Hematopoietic multipotent progenitor cell treated with erythropoietin and hydrocortisone succinate and interleukin-3 and kit ligand, for 4 days (in vitro differentiated cells): ENCODE data around the gene PPARA.

ENCODE experiments used
- DNase-seq: peaks from one replicate; pipeline ENCODE4 v3.0.0-alpha.2; 2015

The PPARA gene

DNA sequence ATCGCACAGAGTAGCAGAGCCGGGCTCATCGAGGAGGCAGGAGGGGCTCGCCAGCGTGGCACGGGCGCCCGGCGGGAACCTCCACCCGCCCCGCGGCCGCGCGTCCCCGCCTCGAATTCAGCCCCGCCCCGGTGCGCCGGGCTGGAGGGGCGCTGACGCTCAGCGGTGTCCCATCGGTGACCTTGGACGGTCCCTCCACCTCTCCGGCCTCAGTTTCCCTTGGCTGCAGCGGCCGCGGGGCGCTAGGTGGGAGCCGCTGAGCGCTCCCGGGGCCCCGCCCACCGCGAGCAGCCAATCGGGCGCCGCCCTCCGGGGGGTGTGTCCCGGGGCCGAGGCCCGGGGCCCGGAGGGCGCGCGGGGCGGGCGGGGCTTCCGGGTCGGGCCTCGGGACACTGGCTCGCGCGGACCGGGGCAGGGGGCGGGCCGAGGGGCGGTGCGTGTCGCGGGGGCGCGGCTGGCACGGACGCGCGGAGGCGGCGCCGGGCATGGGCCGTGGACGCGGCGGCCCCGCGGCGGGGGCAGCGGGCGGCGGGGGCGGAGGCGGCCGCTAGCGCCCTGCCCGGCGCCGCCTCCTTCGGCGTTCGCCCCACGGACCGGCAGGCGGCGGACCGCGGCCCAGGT, at the start of gene PPARA:
Gene PPARA, plus strand, starts transcription at position 493 of the 621 bp plus-strand sequence. CDS start 47,858 bp downstream, outside the sequence.
- peak; percentile 91 for DNase-seq

DNA sequence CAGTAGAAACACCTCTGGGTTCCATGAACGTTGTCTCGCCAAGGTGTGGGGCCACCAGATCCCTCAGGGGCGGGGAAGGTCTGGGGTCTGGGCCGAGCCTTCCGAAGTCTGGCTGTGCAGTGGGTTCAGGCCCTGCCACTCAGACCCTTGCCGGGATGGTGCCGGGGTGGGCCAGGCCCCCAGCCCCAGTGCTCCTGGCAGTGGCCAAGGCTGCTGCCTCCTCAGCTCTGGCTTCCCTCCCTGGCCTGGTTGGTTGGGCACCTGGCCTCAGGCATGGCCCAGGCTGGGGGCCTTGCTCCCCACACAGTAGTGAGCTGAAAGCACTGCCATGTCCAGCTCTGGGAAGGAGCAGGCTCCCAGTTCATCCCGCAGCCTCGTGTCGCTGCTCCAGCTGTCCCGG, 48.2 kb upstream of the PPARA start:
- no peak for DNase-seq

DNA sequence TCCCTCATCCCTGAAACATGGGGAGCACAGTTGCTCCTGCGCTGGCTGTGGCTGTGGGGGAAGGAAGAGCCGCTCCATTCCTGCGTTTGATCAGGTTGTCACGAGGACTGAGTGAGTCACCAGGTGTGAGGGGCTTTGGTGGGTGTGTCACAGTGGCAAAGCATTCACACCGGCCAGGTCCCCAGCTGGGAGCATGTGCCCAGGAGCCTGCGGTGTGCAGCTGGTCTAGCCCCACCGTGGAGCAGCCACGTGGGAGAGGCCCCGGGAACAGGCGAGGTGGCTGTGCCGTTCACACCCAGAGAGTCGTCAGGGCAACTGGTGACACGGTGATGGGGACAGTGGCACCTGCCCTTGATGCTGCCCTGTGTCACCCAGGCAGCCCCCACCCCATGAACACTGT, 47.6 kb upstream of the PPARA start:
- DNase-seq: no peak

DNA sequence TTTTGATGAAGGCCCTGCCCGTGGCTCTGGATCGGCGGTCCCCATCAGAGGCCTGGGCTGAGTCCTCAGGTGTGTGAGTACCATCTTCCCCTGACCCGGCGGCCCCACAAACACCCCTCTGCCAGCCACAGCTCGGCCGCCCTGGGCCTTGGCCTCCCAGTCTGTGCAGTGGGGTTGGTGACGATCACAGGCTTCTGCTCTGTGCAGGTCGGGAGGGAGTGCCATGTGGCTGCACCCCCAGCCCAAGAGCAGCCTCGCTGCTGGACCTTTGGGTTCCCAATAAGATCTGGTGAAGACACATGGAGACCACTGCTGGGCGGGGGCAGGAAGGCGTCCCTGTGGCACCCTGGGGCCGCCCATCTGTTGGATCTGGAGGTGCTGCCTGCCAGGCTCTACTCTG, 47.1 kb upstream of the PPARA start:
- DNase-seq: no peak

DNA sequence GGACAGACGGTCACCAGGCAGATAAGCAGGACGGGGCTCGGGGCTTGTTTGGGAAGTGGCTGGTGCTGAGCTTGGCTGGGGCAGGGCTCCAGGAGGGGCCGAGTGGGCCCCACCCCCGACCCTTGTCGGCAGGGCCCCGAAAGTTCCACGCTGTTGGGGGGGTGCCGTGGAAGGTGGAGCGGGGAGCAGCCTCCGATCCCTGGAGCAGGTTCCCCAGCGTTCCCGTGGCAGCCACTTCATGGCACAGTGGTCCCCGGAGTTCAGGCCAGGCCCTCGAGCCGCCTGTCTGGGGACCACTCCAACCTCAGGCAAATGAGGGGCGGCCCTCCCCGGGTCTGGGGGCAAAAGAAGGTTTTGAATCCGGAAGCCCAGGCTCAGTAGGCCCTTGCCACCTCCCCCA, 46.7 kb upstream of the PPARA start:
- no peak for DNase-seq

DNA sequence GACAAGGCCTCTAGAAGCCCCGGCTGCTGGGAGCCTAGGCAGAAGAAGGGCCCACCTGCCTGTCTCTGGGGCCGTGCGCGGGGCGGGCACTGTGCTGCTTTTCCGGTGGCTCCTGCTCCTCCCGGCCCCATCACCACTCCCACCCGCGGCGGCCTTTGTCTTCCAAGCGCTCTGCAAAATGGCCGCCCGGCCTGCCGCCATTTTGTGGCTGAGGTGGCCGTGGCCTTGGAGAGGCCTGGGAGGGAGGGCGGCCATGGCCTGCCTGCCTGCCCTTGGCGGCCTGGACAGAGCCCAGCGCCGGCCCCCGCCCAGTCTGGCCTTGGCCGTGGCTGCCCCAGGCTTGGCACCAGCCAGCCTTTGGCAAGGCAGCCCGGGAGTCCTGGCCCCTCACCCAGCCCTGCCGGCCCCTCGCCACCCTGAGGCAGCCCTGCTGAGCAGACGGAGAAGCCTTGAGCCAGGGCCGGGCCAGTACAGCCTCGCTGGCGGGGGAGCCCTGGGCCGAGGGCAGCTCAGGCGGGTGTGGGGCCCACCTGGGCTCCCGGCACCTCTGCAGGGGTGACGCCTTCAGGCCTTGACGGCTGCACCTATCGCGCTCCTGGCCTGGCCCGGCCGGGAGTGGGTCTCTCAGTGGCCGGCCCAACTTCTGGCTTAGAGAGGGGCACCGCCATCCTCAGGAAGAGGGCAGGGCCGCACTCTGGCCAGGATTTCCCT, 46.0 kb upstream of the PPARA start:
- no peak for DNase-seq

DNA sequence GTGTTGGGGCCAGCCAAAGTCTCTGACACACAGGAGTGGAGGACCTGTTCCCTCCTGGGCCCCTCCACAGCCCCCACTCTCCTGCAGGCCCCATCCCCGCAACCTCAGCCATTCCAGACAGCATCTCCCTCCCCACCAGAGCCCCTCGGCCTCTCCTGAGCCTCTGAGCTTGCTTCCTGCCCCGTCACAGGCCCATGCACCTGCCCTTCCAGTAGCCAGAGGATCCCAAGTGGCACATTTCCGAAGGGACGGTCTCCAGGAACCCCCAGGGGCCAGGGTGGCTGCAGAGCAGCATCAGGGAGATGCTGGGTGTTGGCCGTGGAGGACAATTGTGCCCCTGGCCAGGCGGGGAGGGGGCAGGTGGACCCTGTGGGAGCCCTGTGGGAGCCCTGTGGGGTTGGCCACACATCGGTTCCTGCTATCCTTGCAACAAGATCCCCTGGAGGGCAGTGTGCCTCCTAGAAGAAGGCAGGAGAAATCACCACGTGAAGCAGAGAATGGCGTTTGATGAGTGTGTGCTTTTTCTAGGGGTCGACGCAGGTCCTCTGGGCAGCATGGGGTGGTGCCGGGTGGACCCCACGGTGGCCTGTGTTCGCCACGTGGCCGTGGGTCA, 45.3 kb upstream of the PPARA start:
- DNase-seq: no peak

DNA sequence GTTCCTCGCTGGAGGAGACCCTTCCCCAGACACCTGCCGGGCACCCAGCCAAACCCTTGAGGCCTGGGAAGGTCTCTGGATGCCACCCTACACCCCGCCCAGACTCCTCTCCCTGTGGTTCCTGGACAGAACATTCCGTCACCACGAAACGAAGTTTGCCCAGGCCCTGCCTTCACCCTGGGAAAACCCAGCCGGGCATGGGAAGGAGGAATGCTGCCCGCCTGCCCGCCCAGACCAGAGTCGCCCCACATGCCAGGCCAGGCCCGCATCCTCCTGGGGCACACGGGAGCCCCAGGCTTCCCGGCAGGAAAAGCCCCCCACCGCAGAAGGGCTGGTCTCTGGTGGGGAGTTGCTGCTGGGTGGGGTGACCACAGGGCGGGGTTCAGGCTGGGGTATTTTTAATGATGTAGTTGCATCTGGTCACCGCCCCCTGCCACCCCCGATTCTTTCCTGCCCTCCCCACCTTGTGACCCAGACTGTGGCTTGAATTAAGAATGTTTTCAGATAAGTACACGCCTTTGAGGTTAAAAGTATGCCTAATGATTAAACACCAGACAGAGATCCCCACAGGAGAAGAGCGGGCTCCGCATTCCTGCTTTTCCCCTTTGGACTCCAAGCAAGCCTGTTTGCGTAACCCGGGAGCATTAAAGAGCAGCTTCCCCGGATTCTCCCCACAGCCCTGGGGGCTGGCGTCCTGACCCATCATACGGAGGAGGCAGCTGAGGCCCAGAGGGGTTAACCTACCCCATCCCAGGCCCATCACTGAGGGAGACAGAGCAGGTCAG, 44.6 kb upstream of the PPARA start:
- peak; percentile 50 for DNase-seq

DNA sequence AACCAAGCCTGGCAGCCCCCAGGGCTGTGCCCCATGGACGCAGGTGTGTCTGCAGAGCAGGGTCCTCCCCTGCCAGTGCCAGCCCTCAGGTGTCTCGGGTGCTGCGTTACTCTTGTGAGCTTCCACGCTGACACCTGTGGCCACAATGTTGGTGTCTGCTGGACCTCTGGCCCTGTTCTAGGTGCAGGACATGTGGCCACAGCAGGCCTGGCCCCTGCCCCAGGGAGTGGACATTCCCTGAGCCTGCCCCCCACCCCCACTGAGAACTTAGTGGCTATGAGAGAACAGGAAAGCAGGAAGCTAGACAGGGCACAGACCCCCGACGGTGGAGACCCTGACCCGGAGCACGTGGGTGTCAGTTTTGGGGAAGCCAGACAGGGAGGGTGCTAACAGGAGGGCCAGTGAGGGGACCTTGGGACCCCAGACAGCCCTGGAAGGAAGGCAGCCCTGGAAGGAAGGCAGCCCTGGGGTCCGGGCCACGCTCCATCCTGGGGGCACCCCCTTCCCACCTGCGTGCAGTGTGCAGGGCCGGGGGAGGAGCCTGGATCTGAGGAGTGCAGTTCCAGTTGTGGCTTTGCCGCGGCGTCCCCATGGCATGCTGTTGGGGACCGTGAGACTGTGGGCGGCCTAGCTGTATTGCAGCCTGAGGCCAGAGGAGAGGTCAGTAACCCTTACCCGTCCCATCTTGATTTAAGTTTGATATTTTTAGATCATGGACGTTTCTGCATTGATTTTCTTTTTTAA, 43.9 kb upstream of the PPARA start:
- no peak for DNase-seq

DNA sequence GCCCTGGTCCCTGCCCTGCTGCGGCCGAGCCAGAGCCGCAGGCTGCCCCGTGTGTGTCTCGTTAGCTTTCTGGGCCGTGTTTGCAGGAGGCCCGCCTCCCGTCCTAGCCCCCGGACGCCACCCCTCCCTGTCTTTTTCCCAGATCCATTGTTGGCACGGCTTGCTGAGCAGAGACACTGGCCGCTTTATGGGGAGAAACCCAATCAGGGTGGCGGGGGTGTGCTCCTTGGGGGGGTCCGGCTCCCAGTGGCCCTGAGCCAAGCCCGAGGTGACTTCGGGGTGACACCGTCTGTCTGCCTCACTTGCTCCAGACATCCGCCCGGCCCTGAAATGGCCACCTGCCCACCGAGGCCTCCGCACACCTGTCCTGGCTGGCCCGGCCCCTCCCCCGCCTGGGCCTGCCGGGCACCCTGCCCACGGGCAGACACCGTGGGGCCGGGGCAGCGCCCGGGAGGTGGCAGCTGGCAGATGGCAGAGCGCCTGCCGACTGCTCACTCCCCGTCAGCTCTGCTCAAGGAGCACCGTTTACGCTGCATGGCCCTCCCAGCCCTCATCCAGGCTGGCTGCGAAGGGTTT, 43.1 kb upstream of the PPARA start:
- DNase-seq: no peak

DNA sequence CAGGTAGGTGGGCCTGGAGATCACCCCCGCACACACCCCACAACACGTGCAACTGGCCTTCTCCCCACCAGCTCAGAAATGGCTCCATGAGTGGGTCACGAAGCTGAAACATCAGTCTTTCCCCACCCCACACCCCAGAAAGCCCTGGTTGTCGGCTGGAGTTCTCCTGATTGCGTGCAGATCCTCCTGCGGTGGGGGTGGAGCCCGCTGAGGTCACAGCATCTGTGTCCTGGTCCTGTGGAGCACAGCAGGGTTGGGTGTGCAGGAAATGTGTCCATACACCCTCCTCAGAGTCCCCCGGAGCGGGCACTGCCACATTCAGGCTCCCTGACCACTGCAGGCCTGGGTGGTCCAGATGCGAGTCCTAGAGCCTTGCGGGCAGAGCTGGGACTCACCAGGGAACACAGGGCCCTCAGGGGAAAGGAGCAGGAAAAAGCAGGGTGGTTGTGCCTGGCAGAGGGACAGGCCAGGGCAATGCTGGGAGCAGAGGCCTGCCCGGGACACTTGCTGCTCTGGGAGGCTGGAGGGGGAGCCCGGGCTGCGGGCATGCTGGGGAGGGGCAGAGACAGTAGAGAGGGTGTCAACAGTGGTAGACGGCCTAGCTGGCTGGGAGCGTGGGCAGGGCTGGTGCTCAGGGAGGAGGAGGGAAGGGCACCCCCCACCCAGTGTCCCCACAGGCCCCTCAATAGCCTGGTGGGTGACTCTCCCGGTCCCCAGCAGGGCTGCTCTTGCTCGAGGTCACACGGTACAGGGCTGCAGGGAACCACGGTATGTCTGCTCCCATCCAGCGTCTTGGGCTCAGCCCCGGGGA, 42.4 kb upstream of the PPARA start:
- no peak for DNase-seq

DNA sequence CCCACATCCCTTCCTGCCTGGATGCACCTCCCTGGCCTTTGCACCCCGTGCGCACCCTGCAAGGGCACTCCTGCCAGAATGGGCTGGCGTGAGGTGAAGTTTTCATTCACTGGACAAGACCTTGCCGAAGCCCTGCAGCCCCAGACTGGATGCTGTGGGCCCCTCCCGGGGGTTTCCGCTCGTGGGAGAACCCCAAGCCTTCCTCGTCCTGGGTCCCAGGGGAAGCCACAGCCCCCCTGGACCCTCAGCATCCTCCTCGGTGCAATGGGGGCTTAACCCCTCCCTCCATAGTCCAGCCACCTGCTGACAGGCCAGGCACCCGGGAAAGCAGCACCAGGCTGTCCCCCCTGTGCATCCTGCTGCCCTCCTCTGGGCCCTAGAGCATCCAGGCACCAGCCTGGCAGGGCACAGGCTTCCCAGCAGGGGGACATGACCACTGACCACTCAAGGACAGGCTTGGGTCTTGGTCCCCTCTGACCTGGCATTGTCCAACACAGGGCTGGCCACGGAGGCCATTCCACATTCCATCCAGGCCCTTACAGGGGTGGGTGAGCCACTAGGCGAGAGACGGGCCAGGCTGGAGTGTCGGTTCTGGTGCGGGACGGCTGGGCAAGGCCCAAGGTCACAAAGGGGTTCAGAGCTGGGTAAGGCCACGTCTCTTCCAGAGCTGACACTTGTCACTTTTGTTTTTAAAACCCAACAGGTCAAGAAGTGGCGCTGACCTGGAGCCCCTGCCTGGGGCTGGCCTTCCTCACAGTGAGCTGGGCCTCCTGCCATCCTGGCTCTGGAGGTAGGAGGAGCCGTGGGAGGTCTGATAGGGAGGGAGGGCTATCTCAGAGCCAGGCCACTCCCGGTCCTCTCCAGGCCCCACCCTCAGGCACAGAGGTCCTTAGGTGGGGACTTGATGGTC, 41.5 kb upstream of the PPARA start:
- peak; percentile 69 for DNase-seq

DNA sequence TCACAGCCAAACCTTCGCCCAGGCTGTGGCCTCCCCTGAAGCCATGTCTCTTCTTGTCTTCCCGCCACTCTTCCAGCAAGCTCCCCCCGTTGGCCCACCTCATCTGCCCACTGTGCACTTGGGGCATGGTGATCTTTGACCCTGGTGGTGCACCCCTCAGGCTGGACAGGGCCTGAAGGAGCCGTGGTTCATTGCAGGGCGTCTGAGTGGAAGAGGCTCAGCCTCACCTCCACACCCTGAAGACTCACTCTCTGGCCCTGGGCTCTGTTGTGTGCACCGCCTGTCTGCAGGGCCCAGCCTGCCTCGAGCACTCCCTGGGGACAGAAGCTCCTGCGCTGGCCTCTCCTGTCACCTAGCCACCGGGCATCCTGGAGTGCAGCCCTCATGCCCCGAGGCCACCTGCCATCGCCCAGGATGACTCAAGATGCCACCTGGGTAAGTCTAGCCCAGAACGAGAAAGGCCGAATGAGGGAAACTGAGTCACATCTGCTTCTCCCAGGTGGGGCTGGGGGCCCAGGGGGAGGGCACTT, 40.8 kb upstream of the PPARA start:
- no peak for DNase-seq

DNA sequence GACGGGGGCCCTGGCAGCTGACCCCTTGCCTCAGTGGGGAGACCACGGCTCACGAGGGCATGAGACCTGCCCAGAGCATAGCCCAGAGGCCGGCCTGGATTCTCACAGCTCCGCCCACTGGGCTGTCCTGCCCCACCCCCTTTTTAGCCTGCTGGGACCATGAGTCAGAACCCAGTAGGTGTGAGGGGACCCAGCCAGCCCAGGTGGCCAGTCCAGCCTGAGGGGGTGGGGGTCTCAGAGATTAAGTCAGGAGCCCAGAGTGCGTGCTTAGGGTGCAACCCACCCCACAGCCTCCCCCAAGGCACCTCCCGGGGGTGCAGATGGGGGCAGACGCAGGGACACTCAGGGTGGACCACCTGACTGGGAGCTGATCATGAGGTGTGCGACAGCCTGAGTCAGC, 40.1 kb upstream of the PPARA start:
- peak; percentile 40 for DNase-seq

DNA sequence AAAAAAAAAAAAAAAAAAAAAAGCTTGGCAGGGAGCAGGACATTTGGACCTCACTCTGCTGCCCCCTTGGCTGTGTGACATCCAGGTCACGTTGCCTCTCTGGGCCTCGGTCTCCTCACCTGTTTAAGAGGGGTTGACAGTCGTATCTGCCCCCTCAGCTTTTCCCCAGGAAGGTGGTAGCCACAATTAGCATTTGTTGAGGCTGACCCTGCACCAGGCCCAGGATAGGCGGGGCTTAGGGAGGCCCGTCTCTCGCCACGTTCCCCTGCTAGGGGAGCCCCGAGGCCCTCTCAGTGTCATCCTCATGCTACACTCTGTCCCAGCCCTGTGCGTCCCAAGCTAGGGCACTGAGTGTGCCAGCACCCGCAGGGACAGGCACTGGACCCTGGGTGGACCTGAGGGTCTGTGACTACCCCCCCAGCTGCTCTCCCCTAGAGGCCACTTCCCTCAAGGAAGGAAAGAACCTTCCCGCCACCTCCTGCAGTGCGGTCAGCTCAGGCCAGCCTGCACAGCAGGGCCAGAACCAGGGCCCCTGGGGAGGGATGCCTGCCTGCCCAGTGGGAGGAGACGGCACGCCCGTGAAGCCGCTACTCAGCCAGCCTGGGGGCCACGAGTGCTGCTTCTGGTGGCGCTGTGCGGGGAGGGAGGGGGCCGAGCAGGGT, 38.5 kb upstream of the PPARA start:
- no peak for DNase-seq

DNA sequence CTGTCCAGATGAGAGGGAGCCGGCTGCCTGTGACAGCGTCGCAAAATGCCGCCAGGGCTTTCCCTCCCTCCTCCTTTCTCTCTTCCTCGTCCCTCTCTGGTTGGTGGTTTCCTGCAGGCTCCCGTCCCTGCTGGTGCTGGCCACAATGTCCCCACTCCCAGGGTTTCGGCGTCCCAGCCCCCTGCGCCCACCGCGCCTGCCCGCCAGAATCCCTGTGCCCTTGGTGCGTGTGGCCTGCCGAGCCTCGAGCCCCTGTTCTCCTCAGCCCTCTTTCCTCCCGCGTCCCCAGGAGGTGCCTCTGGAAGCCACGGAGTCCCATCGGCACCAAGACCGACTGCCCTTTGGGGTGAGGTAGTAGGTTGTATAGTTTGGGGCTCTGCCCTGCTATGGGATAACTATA, 37.9 kb upstream of the PPARA start:
- DNase-seq: no peak

DNA sequence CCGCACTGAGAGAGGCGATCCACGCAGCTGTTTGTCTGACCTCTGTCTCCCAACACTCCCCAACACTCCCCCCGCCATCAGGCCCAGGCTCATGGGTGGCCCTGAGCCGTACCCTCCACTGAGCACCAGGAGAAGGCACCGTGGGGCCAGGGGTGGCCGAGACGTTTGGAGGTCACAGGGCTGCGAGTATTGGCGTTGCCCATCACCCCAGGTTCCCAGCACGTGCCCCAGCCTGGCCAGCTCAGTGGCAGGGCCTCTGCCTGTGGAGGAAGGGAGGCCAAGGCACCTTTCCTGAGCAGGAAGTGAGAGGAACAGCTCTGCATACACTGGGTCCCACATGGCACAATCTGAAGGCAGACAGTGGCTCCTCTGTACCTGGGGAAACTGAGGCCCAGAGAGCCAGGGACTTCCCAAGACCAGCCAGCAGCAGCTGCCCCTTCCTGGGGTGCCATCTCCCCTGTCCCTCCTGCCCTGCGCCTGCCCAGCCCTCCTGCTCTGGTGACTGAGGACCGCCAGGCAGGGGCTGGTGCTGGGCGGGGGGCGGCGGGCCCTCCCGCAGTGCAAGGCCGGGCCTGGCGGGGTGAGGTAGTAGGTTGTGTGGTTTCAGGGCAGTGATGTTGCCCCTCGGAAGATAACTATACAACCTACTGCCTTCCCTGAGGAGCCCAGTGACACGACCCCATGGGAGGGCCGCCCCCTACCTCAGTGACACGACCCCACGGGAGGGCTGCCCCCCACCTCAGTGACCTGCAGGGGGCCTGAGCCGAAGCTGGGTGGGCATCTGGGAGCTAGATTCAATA, 37.0 kb upstream of the PPARA start:
- no peak for DNase-seq

DNA sequence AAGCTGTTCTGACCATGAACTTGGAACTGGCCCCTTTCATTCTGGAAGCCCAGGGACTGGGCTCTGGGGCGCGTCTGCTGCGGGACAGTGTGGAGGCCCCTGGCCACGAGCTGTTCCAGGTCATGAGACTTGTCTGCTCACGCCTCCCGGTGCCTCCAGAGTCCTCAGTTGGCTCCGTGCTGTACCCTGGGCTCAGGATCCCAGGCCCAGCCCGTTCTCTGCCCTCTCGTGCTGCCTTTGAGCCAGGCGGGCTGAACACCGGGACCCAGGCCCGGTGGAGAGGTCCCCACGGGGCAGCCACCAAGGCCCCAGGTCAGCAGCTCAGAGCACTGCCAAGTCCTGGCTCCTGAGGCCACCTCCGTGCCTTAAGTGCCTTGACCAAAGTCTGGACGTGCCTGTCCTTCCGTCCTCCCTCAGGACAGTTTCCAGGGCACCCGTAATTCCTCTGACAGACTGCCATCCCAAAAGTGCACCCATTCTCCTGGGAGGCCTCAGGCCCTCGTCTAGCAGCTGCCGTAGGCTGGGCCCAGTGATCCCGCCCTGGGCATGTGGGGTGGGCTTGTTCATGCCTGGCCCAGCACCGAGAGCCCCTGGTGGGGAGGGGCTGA, 36.3 kb upstream of the PPARA start:
- no peak for DNase-seq
